Measurements from ENCODE around the gene ARAP3. TPM values are rescaled to one million over a fixed set of nuclear protein-coding genes. Genes with fewer than 3 reads are reported as not detected.
"Not testable (repeated sequence)": the region's sequence is repeated elsewhere in the genome, so short reads cannot be mapped to it uniquely, and the experiment has no call there.

Gene ARAP3
- total and polyA plus RNA-seq, 2 donors (not counting 3 experiments of a cell fraction or from before 2014, with no cell fraction given), result 60.6 to 136 TPM

DNA sequence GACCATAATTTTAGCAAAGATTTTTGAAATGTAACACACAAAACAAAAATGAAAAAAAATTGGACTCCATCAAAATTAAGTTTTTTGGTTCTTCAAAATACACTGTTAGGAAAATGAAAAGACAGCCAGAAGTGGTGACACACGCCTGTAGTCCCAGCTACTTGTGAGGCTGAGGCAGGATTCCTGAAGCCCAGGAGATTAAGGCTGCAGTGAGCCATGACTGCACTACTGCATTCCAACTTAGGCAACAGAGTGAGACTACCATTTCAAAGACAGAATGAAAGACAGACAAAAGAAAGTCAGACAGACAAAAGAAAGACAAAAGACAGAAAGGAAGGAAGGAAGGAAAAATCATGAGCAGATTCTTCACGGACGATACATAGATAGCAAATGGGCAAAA is 70.7 kb downstream of the ARAP3 start:
- no peak overlapping the region for H2AFZ ChIP-seq (ENCODE audit: low read depth, low read length)
- CTCF ChIA-PET, result interaction anchor here (1.3 kb wide), 1 partner anchor 19 kb away, joined by 7 read pairs; no protein-coding TSS in a partner anchor
- H4K20me1 ChIP-seq (replicated peaks; ENCODE audit: control insufficient read depth, extremely low read depth, insufficient read depth, low read length), result no peaks in the 10 kb centered on the region
- H3K27me3 ChIP-seq (ENCODE audit: control insufficient read depth in 2 of 2, insufficient read depth in 2 of 2, low read length in 2 of 2), result no peaks in the 10 kb centered on the region
- DNase-seq (ENCODE audit: low read depth, low spot score) (no peak), FAIRE-seq (no peak)
- TF ChIP-seq GATA2 (IDR thresholded peaks at IDR 0.05; ENCODE audit: insufficient read depth, insufficient read length, low read depth, low read length) (no peak), POLR2A (IDR thresholded peaks at IDR 0.05; ENCODE audit: low read depth, low read length) (no peak), MYC (IDR thresholded peaks at IDR 0.05; ENCODE audit: low read depth, low read length) (no peak), FOS (IDR thresholded peaks at IDR 0.05; ENCODE audit: borderline replicate concordance, insufficient read depth, low read length) (no peak), POLR2AphosphoS5 (IDR thresholded peaks at IDR 0.05; ENCODE audit: insufficient read depth, low read depth, low read length) (no peak), JUN (IDR thresholded peaks at IDR 0.05; ENCODE audit: borderline replicate concordance, insufficient read depth, insufficient read length, low read depth) (no peak), EZH2 (IDR thresholded peaks at IDR 0.05; ENCODE audit: borderline replicate concordance, low read depth, low read length, severe bottlenecking) (no peak)
- TF ChIP-seq, protein P1, sequence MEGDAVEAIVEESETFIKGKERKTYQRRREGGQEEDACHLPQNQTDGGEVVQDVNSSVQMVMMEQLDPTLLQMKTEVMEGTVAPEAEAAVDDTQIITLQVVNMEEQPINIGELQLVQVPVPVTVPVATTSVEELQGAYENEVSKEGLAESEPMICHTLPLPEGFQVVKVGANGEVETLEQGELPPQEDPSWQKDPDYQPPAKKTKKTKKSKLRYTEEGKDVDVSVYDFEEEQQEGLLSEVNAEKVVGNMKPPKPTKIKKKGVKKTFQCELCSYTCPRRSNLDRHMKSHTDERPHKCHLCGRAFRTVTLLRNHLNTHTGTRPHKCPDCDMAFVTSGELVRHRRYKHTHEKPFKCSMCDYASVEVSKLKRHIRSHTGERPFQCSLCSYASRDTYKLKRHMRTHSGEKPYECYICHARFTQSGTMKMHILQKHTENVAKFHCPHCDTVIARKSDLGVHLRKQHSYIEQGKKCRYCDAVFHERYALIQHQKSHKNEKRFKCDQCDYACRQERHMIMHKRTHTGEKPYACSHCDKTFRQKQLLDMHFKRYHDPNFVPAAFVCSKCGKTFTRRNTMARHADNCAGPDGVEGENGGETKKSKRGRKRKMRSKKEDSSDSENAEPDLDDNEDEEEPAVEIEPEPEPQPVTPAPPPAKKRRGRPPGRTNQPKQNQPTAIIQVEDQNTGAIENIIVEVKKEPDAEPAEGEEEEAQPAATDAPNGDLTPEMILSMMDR (IDR thresholded peaks at IDR 0.05; ENCODE audit: extremely low read depth in 1 of 2, insufficient read depth in 1 of 2, low read depth in 1 of 2, low read length in 2 of 2), result no peak
- TF ChIP-seq, protein P2, sequence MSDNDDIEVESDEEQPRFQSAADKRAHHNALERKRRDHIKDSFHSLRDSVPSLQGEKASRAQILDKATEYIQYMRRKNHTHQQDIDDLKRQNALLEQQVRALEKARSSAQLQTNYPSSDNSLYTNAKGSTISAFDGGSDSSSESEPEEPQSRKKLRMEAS (IDR thresholded peaks at IDR 0.05; ENCODE audit: insufficient read depth, insufficient read length), result no peak
- dilution Hi-C loops (cut with MboI; ENCODE audit: extremely low pct_ligation_motif_present, low sequenced_read_pairs), result no loop called here
- H3K9ac ChIP-seq (replicated peaks; ENCODE audit: extremely low read depth, insufficient read depth, low read length), result no peak overlapping the region
- no peaks in the 10 kb centered on the region for H3K9me3 ChIP-seq (replicated peaks; ENCODE audit: control insufficient read depth, insufficient read depth, low read length)
- H3K36me3 ChIP-seq (ENCODE audit: control insufficient read depth in 2 of 2, extremely low read depth in 1 of 2, insufficient read depth in 2 of 2, low read length in 2 of 2), result no peaks in the 10 kb centered on the region
- H3K9me1 ChIP-seq (replicated peaks; ENCODE audit: control insufficient read depth, extremely low read depth, insufficient read depth, low read length), result no peaks in the 10 kb centered on the region
- H3K4me1 ChIP-seq (ENCODE audit: control insufficient read depth, extremely low read depth, insufficient read depth, low read length), result peaks cover 4% of the 10 kb centered on the region
- H3K79me2 ChIP-seq (ENCODE audit: control insufficient read depth, insufficient read depth, low read length), result peaks cover 72% of the 10 kb centered on the region
- no TSS peak for BruUV-seq (replicated peaks)
- intact Hi-C loops (cut with micrococcal nuclease), result no loop called here
- H3K4me2 ChIP-seq (ENCODE audit: insufficient read depth, low read length), result no peak overlapping the region
- POLR2A ChIA-PET, result no interaction called here
- H3K27ac ChIP-seq (ENCODE audit: insufficient read depth, low read depth, low read length), result no peak overlapping the region
- no peak overlapping the region for H3K4me3 ChIP-seq (replicated peaks in 1 of 3; ENCODE audit: insufficient read depth in 1 of 3, low read depth in 1 of 3, low read length in 3 of 3)

DNA sequence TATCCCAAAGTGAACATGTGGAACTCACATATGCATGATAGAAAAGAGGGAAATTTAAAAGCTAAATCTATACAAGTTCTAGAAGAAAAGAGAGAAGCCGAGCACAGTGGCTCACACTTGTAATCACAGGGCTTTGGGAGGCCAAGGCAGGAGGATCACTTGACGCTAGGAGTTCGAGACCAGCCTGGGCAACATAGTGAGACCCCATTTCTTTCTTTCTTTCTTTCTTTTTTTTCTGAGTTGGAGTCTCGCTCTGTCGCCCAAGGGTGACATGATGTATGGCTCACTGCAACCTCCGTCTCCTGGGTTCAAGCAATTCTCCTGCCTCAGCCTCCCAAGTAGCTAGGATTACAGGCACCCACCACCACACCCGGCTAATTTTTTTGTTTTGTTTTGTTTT is 72.1 kb downstream of the ARAP3 start:
- intact Hi-C loops (cut with micrococcal nuclease); H2AFZ ChIP-seq (ENCODE audit: low read depth, low read length): not testable (repeated sequence)

More for the DNA sequence above, 72.1 kb downstream of the ARAP3 start:
- H4K20me1 ChIP-seq (replicated peaks; ENCODE audit: control insufficient read depth, extremely low read depth, insufficient read depth, low read length); H3K36me3 ChIP-seq (ENCODE audit: control insufficient read depth in 2 of 2, extremely low read depth in 1 of 2, insufficient read depth in 2 of 2, low read length in 2 of 2); H3K27ac ChIP-seq (ENCODE audit: insufficient read depth, low read depth, low read length); POLR2A ChIA-PET; H3K27me3 ChIP-seq (ENCODE audit: control insufficient read depth in 2 of 2, insufficient read depth in 2 of 2, low read length in 2 of 2); H3K4me3 ChIP-seq (replicated peaks in 1 of 3; ENCODE audit: insufficient read depth in 1 of 3, low read depth in 1 of 3, low read length in 3 of 3); FAIRE-seq; H3K4me2 ChIP-seq (ENCODE audit: insufficient read depth, low read length); H3K9me3 ChIP-seq (replicated peaks; ENCODE audit: control insufficient read depth, insufficient read depth, low read length); dilution Hi-C loops (cut with MboI; ENCODE audit: extremely low pct_ligation_motif_present, low sequenced_read_pairs); DNase-seq (ENCODE audit: low read depth, low spot score); H3K9ac ChIP-seq (replicated peaks; ENCODE audit: extremely low read depth, insufficient read depth, low read length); H3K9me1 ChIP-seq (replicated peaks; ENCODE audit: control insufficient read depth, extremely low read depth, insufficient read depth, low read length); BruUV-seq (replicated peaks): not testable (repeated sequence)
- CTCF ChIA-PET, result interaction anchor here (5.7 to 9.0 kb wide), 2 partner anchors 9 to 17 kb away, joined by 78 to 114 read pairs; partner anchors contain the start of gene DIAPH1
- Histone ChIP-seq H3K79me2 (ENCODE audit: control insufficient read depth, insufficient read depth, low read length) (peaks cover 64% of the 10 kb centered on the region), H3K4me1 (ENCODE audit: control insufficient read depth, extremely low read depth, insufficient read depth, low read length) (peaks cover 16% of the 10 kb centered on the region)

All from endothelial cell of umbilical vein (primary cell).